Endodermal cell (in vitro differentiated cells): ENCODE results near the gene PTPRQ. TPM values are rescaled to one million over a fixed set of nuclear protein-coding genes. Genes with fewer than 3 reads are reported as not detected.

ENCODE experiments used
- DNase-seq: peaks from one replicate; pipeline ENCODE4 v3.0.0-alpha.2; 2017
- H3K27ac ChIP-seq: 2 replicates; pipeline ENCODE4 v1.5.1; 2013; ENCODE audit warnings: mild to moderate bottlenecking, low read depth, low read length, moderate library complexity
- H3K27me3 ChIP-seq: 2 replicates; pipeline ENCODE4 v1.6.1; 2013; ENCODE audit warnings: mild to moderate bottlenecking, low read length, moderate library complexity; ENCODE audit not compliant: insufficient read depth, control insufficient read depth, poor library complexity, severe bottlenecking
- H3K36me3 ChIP-seq: 2 replicates; pipeline ENCODE4 v1.7.0; 2013; ENCODE audit warnings: mild to moderate bottlenecking, low read length, moderate library complexity; ENCODE audit not compliant: control insufficient read depth, insufficient read depth
- H3K4me1 ChIP-seq: one replicate; pipeline ENCODE4 v1.7.0; 2013; ENCODE audit warnings: low read length; ENCODE audit not compliant: control insufficient read depth, insufficient read depth
- H3K4me3 ChIP-seq: 2 replicates; pipeline ENCODE4 v1.5.1; 2013; ENCODE audit warnings: mild to moderate bottlenecking, low read length, moderate library complexity
- H3K9ac ChIP-seq: 2 replicates; pipeline ENCODE4 v1.6.1; 2013; ENCODE audit warnings: mild to moderate bottlenecking, low read length, moderate library complexity; ENCODE audit not compliant: poor library complexity, severe bottlenecking; ENCODE audit errors: extremely low read depth
- H3K9me3 ChIP-seq: 2 replicates; pipeline ENCODE4 v1.6.1; 2013; ENCODE audit warnings: mild to moderate bottlenecking, low read length, moderate library complexity; ENCODE audit not compliant: control insufficient read depth
- H3K27ac Mint-ChIP-seq: 2 replicates; pipeline ENCODE4 v1.8.0; 2020; ENCODE audit warnings: mixed read lengths
- H3K27me3 Mint-ChIP-seq: 2 replicates; pipeline ENCODE4 v1.8.0; 2021; ENCODE audit warnings: mild to moderate bottlenecking, mixed read lengths; ENCODE audit not compliant: insufficient read depth
- H3K36me3 Mint-ChIP-seq: 2 replicates; pipeline ENCODE4 v1.8.0; 2020; ENCODE audit warnings: low read depth, mixed read lengths
- H3K4me1 Mint-ChIP-seq: 2 replicates; pipeline ENCODE4 v1.8.0; 2020; ENCODE audit warnings: mixed read lengths
- H3K4me3 Mint-ChIP-seq: 2 replicates; pipeline ENCODE4 v1.8.0; 2020; ENCODE audit warnings: mild to moderate bottlenecking, moderate library complexity, mixed read lengths
- H3K9me3 Mint-ChIP-seq: 2 replicates; pipeline ENCODE4 v1.8.0; 2020; ENCODE audit warnings: mild to moderate bottlenecking, mixed read lengths
- WGBS, 2 experiments: methylation state at CpG; one replicate each; pipeline versions ENCODE4 v1.1.5 to v1.1.7; 2013; ENCODE audit warnings: missing lambda C conversion rate in 2 of 2, mixed read lengths in 1 of 2; ENCODE audit not compliant: insufficient coverage in 1 of 2, insufficient read length in 1 of 2; 5-methylcytosine and 5-hydroxymethylcytosine counted together
- total RNA-seq, 2 donors: library from RNA; stranded (reverse); fragmentation: NEBNext Ultra II Directional in 1 of 2; extraction: Animal tissue kit (Norgen Biotek cat#: 25700) in 1 of 2; gene quantifications; 2 replicates in 1 of 2; 3 replicates in 1 of 2; pipeline ENCODE4 v1.2.1, GENCODE V29; 2021
- TF ChIP-seq, protein P1 (sequence below): fragments of 200-600 bp; sonication (generic); conservative IDR thresholded peaks from 2 replicates; pipeline ENCODE4 v1.5.0; 2021; ENCODE audit warnings: antibody characterized with exemption, mild to moderate bottlenecking

Gene PTPRQ
- total RNA-seq, 2 donors from 2014 or later = 0.13 TPM; not detected in 1

DNA sequence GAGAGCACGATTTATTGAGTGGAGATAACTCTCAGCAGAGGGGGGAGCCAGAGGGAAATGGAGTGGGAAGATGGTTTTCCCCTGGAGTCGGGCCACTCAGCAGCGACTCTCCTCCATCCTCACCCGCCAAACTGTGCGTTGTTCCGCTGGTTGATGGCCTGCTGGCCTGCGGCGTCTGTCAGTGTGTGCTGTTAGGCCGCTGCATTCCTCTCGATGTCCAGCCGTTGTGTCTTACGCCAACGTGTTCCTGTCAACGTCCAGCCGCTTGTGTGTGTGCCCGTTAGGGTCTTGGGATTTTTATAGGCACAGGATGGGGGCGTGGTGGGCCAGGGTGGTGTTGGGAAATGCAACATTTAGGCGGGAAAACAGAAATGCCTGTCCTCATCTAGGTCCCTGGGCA, 69.2 kb downstream of the PTPRQ start:
- H3K27me3 Mint-ChIP-seq = peaks cover 38% of the 10 kb centered on the region
- WGBS, 2 experiments = 94 to 100% methylated on average over 11 to 18 of the region's 18 CpGs

GRCh38 chr12:80517655-80518054, 73.6 kb downstream of the PTPRQ start:
- WGBS, 2 experiments = 79 to 92% methylated on average over 2 of the region's 2 CpGs
- H3K4me3 Mint-ChIP-seq = no peak overlapping the region
- no peak for DNase-seq

More for the DNA sequence above, 69.2 kb downstream of the PTPRQ start:
- DNase-seq = peak; percentile 49
- Mint-ChIP-seq H3K36me3 (no peaks in the 10 kb centered on the region), H3K4me1 (no peaks in the 10 kb centered on the region), H3K27ac (no peak overlapping the region), H3K4me3 (no peak overlapping the region), H3K9me3 (peaks cover 7% of the 10 kb centered on the region)
- no peaks in the 10 kb centered on the region for H3K4me1 ChIP-seq
- H3K27me3 ChIP-seq = peaks cover 40% of the 10 kb centered on the region
- H3K9ac ChIP-seq = no peak overlapping the region
- TF ChIP-seq, protein P1, sequence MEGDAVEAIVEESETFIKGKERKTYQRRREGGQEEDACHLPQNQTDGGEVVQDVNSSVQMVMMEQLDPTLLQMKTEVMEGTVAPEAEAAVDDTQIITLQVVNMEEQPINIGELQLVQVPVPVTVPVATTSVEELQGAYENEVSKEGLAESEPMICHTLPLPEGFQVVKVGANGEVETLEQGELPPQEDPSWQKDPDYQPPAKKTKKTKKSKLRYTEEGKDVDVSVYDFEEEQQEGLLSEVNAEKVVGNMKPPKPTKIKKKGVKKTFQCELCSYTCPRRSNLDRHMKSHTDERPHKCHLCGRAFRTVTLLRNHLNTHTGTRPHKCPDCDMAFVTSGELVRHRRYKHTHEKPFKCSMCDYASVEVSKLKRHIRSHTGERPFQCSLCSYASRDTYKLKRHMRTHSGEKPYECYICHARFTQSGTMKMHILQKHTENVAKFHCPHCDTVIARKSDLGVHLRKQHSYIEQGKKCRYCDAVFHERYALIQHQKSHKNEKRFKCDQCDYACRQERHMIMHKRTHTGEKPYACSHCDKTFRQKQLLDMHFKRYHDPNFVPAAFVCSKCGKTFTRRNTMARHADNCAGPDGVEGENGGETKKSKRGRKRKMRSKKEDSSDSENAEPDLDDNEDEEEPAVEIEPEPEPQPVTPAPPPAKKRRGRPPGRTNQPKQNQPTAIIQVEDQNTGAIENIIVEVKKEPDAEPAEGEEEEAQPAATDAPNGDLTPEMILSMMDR = no peak
- H3K9me3 ChIP-seq = peaks cover 6% of the 10 kb centered on the region
- no peak overlapping the region for H3K27ac ChIP-seq
- no peak overlapping the region for H3K4me3 ChIP-seq
- no peaks in the 10 kb centered on the region for H3K36me3 ChIP-seq

GRCh38 chr12:80531646-80532045, 87.6 kb downstream of the PTPRQ start:
- H3K36me3 ChIP-seq = no peaks in the 10 kb centered on the region
- H3K27ac ChIP-seq = no peak overlapping the region
- no peak overlapping the region for H3K4me3 ChIP-seq
- no peaks in the 10 kb centered on the region for H3K4me1 Mint-ChIP-seq
- no peak for DNase-seq
- no peak overlapping the region for H3K9ac ChIP-seq
- H3K4me3 Mint-ChIP-seq = no peak overlapping the region
- no peak overlapping the region for H3K27ac Mint-ChIP-seq
- H3K27me3 Mint-ChIP-seq = no peaks in the 10 kb centered on the region
- H3K9me3 Mint-ChIP-seq = no peaks in the 10 kb centered on the region
- H3K4me1 ChIP-seq = no peaks in the 10 kb centered on the region
- no peaks in the 10 kb centered on the region for H3K36me3 Mint-ChIP-seq
- no peaks in the 10 kb centered on the region for H3K27me3 ChIP-seq
- TF ChIP-seq, protein P1 = no peak
- H3K9me3 ChIP-seq = no peaks in the 10 kb centered on the region

More at GRCh38 chr12:80517655-80518054, 73.6 kb downstream of the PTPRQ start:
- TF ChIP-seq, protein P1 = no peak
- peaks cover 11% of the 10 kb centered on the region for H3K9me3 Mint-ChIP-seq
- H3K36me3 Mint-ChIP-seq = no peaks in the 10 kb centered on the region
- Histone ChIP-seq H3K4me3 (no peak overlapping the region), H3K9ac (no peak overlapping the region), H3K9me3 (peaks cover 6% of the 10 kb centered on the region), H3K27me3 (peaks cover 22% of the 10 kb centered on the region), H3K4me1 (no peaks in the 10 kb centered on the region), H3K36me3 (no peaks in the 10 kb centered on the region), H3K27ac (no peak overlapping the region)
- H3K27ac Mint-ChIP-seq = no peak overlapping the region
- H3K27me3 Mint-ChIP-seq = peaks cover 22% of the 10 kb centered on the region
- H3K4me1 Mint-ChIP-seq = no peaks in the 10 kb centered on the region
